Raji (cell line): ENCODE results near the gene ST6GALNAC3.

Source experiments
- POLR2A ChIP-seq: IDR thresholded peaks from 2 replicates; pipeline ENCODE4 v1.6.1; 2011; ENCODE audit warnings: low read depth, low read length, control low read depth; ENCODE audit not compliant: insufficient read depth

ST6GALNAC3 gene

DNA sequence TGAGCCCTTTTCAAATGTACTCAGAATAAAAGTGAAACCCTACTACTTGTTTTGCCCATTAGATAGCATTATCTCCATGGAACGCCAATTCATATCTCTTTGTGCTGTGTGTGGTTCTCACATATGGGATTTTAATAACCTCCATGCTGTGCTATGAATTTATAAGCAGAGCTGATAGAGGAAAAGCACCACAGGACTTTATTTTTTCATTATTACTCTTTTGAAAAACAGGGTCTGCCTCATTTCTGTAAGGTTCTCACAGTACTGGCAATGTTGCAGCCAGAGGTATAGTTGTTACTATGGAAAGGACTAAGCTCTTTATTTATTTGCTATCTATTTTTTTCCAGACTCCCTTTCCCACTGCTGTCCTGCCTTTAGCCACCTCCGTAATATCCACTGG is 313.7 kb downstream of the ST6GALNAC3 start:
- TF ChIP-seq POLR2A = no peak

DNA sequence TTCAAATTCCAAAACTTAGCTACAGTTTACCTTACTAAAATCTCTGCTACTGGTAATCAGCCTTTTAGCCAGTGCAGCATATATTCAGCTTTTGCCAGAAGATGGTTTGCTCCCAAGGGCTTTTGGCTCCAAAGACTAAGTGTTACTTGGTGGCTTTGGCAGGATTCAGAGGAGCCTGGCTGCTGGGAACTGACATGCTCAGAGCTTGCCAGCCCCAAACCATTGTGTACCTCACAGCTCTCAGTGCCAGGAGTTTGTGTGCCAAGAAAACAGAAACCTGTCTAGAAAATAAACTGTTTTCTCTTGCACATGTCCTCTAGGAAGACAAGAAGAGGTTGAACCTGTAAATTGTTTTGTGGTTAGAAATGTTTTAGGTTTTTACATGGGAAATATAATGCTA is 315.9 kb downstream of the ST6GALNAC3 start:
- TF ChIP-seq POLR2A = no peak

DNA sequence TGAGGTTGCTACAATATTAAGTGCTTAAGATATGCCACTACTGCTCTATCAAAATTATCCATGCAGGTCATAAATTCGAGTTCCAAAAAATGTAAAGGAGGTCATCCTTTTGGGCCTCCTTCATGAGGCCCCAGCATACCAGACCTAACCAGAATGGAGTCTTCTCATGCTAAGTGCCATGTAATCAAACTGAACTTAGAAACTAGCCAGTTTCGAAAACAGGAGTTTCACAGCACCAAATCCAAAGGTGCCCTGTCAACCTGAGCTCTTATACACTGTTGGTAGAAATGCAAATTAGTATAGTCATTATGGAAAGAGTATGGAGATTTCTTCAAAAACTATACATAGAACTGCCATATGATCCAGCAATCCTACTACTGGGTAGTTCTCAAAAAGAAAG is 320.5 kb downstream of the ST6GALNAC3 start:
- TF ChIP-seq POLR2A = no peak

DNA sequence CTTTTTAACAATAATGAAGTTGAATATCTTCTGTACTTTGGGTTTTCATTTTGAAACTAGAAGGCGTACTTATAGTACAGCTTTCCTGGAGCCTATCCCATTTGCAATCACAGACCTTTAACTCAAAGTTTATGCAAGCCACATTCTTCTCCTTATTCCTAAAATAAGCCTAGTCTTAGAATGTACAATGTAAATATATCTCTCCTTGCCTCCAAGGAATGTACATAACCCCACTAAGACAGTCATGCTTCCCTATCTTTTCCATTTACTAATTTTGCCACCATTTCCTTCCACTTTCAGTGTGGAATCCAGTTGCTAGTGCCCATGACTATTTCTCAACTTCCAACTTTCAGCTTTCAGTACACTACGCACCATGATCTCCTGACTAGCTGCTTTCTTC is 327.6 kb downstream of the ST6GALNAC3 start:
- no peak for TF ChIP-seq POLR2A

GRCh38 chr1:76408303-76408702 is 333.8 kb downstream of the ST6GALNAC3 start:
- no peak for TF ChIP-seq POLR2A

DNA sequence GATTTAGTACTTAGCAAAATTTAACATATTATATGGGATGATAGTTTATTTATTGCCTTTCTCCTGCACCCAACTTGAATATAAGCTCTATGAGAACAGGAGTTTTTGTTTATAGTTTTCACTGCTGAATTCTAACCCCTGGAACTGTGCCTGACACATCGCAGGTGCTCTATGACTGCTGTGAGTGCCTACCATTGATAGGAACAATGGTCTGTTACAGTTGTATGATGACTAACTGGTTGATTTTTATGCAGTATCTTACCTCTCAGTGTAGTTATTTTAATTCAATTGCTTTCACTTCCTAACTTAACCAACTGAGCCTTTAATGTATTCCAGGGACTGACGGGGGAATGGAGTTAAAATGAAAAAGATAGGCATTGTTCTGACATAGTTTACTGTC is 336.0 kb downstream of the ST6GALNAC3 start:
- TF ChIP-seq POLR2A = no peak

DNA sequence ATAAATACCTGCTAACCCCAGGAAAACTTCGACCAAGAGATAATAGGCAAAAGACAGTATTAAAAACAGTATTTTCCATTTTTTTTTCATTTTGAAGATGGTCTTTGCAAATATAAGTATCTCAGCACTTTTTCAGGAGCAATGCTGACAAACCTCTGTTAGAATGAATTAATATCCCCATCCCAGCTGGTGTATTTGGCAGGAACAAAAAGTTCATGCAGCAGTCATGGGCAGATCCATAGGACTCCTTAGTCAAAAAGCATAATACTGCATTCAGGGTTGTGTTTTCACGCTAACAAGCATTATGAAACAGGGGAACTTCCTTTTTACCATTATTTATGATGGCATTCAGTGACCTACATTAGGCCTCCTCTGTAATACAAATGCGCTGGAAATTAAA is 344.0 kb downstream of the ST6GALNAC3 start:
- no peak for TF ChIP-seq POLR2A

GRCh38 chr1:76419603-76420002 is 345.1 kb downstream of the ST6GALNAC3 start:
- TF ChIP-seq POLR2A = no peak

DNA sequence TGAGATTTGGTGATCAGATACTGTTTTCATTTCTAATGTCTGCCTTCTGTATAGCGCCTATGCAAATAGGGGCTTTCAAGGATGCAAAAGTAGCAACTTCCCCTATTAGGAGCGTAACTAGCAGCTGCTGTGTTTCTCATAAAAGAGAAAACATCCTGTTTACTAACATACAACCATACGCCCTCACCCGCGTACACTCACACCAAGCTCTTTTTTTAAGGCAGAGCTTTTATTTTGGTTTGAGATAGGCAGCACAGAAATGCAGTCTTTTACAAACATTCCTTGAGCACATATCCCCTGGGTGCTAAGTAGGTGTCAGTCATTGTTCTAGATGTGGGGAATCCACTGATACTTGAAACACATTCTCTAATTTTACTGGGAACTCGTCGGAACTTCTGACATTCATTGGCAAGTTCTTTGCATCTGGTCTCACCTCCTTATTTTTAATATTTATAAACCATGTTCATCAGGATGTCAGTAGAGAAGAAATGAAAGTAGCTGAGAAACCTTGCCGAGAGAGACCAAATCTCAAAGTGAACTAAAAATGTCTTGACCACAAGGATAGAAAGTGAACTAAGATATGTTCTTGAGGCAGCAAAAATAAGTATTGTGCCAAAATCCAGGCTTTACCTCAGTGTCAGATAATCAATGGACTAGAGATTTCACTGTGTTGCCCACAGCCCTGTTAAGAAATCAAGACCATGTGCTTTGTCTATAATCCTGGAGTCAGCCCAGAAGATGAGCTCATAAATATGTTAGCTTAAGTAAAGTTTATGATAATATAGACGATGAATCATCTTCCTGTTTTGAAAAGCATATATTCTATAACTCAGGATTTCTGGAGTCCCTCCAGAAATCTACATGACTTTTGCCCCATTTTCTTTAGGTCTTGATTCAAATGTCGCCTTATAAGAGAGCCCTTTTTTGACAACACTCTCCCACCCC is 350.9 kb downstream of the ST6GALNAC3 start:
- no peak for TF ChIP-seq POLR2A

GRCh38 chr1:76426606-76427005 is 352.1 kb downstream of the ST6GALNAC3 start:
- no peak for TF ChIP-seq POLR2A

DNA sequence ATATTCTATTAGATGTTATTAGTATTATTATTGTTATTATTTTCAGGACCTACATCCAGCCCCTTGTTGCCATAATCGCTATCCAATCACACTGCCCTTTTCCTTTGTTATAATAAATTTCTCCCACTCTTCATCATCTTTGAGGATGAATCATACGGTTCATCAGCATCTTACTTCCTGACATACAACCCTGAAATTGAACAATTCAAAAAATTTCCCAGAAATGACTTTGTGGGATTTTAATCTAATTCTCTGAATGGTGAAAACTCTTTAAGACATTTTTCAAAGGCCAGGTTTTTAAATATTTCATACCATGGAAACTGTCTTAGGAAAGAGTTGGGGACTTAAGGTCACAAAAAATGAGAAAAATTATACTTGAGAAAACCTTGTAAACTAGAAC is 353.5 kb downstream of the ST6GALNAC3 start:
- TF ChIP-seq POLR2A = no peak

- no peak for TF ChIP-seq POLR2A
These were observed 356.0 kb downstream of the ST6GALNAC3 start for GRCh38 chr1:76430531-76430930.

DNA sequence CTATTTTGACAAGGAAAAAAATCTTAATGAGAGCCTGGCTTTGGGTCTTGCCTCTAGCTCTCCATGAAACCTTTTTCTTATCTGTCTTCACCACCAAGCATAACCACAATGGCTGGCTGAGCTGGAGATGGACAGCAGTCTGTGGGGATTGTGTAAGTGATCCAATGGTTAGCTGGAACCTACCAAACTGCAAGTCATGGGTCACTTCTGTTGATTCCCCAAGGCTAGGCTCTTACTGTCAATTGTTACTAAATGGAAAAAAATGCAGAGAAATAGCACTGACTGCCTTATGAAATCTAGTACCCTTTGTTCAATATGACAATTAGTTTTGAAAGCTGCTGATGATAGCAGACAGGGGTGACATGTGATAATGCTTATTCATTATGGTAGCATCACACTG is 359.0 kb downstream of the ST6GALNAC3 start:
- TF ChIP-seq POLR2A = no peak

DNA sequence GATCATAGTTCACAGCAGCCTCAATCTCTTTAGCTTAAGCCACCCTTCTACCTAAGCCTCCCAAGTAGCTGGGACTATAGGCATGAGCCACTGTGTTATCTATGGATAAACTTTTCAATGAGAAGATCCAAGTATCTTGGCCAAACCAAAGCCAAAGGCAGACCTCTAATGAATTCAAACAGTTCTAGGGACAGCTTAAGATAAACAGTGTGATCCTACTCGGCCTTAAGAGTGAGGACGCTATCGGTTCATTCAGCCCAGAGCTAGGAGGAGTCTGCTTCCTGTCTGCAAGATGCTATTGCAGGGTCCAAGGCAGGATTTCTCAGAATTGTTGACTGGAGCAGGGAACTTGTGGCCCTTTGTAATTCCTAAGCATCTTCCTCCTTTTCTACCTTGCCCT is 368.7 kb downstream of the ST6GALNAC3 start:
- no peak for TF ChIP-seq POLR2A

DNA sequence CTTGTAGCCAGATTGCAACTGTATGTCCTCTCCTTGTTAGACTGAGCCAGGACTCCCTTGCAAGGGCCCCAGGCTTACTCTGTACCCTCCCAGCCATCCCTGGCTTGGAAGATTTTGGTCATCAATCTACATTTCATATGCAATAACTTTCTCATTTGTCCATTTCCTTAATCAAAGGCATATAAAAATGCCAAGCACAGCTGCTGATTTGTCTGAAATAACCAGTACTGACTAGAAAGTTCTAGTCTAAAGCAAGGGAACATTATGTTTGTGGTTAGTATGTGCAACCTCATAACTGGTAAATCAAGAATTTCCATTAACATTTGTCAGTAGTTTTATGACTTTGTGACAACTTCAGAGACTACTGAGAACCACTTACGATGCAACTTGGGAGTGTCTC is 370.2 kb downstream of the ST6GALNAC3 start:
- no peak for TF ChIP-seq POLR2A

DNA sequence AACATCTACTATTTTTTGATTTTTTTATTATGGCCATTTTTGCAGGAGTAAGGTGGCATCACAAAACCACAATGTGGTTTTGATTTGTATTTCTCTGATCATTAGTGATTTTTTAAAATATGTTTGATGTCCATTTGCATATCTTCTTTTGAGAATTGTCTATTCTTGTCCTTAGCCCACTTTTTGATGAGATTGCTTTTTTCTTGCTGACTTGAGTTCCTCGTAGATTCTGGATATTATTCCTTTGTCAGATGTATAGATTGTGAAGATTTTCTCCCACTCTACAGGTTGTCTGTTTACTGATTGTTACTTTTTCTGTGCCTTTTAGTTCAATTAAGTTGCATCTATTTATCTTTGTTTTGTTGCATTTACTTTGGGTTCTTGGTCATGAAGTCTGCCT is 375.7 kb downstream of the ST6GALNAC3 start:
- no peak for TF ChIP-seq POLR2A

DNA sequence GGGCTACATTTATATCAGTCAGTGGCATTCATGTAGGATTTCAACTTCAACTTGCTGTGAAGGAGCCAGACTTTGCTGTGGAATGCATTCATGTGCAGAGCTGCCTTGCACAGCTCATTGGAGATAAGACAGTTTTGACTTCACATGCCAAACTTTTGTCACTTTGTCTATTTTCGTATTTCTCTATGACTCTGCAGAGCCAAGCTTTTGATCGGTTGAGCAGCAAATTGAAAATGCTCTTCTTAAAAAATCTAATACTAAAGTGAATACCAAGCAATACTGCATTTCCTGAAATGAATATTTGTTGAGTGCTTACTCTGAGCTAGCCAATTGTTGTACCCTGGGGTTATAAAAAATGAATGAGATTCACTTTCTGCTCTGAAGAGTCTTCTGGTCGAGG is 388.7 kb downstream of the ST6GALNAC3 start:
- TF ChIP-seq POLR2A = no peak
